Measurements from ENCODE around the gene PLAC8.
"Not testable (repeated sequence)": the region's sequence is repeated elsewhere in the genome, so short reads cannot be mapped to it uniquely, and the experiment has no call there.

The PLAC8 gene

GRCh38 chr4:83065266-83065665 is 49.3 kb downstream of the PLAC8 start:
- no peak for DNase-seq

DNA sequence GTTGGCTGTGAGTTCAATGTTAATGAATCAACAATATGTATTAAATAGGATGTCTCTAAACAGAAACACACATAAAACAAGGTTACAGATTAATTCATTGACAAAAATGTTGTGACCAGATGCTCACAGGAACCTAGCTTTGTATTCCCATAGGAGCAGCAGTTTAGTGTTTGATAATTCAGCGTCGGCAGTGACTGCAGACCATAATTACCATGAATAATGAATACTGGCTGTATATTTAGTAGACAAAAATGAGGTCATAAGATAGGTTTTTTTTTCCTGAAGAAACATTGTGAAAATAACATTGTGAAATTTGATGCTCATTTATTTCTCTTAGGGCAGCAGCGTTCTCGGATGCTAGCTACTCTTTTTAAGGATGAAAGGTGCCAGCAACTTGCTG is 51.8 kb downstream of the PLAC8 start:
- no peak for DNase-seq

DNA sequence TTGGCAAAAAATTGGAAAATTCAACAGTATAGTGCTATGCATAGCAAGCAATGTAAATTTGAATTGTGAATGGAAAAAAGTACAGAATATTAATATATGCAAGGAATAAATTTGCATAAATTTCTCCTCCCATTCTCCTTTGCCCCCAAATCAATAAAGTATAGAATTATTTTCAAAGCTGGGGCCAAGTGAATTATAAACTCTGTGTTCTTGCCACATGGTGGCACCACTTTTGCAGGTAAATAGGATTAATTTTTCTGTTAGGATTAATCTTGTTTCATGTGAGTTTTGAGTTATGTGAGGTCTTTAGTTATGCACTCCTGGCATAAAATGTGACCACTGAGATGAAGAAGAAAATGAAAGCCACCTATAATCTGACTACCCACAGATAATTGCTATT is 59.6 kb downstream of the PLAC8 start:
- DNase-seq, result peak; percentile 21

- not testable (repeated sequence) for DNase-seq
Observed at GRCh38 chr4:83048781-83049180, 65.7 kb downstream of the PLAC8 start.

- no peak for DNase-seq
Observed at GRCh38 chr4:83046693-83047473, 67.6 kb downstream of the PLAC8 start.

GRCh38 chr4:83043801-83044407 is 70.6 kb downstream of the PLAC8 start:
- peak; percentile 50 for DNase-seq

- DNase-seq, result not testable (repeated sequence)
Observed at GRCh38 chr4:83043157-83043556, 71.4 kb downstream of the PLAC8 start.

- no peak for DNase-seq
Observed at GRCh38 chr4:83040269-83040668, 74.3 kb downstream of the PLAC8 start.
